Uterus (tissue), 2 donors: Measurements from ENCODE around the gene PSTK.

Experiments used
- CTCF ChIP-seq, 4 experiments: fragments of 200-600 bp in 2 of 4; fragments of 450-650 bp in 2 of 4; sonication (generic) in 2 of 4; IDR thresholded peaks; one replicate each; pipeline ENCODE4 v1.5.1; 2016 to 2019; ENCODE audit warnings: antibody characterized with exemption in 4 of 4, mild to moderate bottlenecking in 2 of 4, moderate library complexity in 1 of 4
- POLR2A ChIP-seq, 2 donors: fragments of 450-650 bp; IDR thresholded peaks; one replicate each; pipeline ENCODE4 v1.6.1; 2016; ENCODE audit warnings: antibody characterized with exemption in 2 of 2, mild to moderate bottlenecking in 1 of 2, moderate library complexity in 1 of 2

GRCh38 chr10:122968698-122969097, 11.5 kb upstream of the PSTK start:
- TF ChIP-seq CTCF (IDR thresholded peaks at IDR 0.05), result no peak
- TF ChIP-seq POLR2A (IDR thresholded peaks at IDR 0.05), result no peak
